Glomerular visceral epithelial cell (primary cell): ENCODE measurements around the gene EXOC4.

Source experiments
- DNase-seq: peaks from one replicate; pipeline ENCODE4 v3.0.0-alpha.2; 2016; ENCODE audit errors: extremely low spot score

EXOC4 gene

GRCh38 chr7:134029743-134030142 lies 776.9 kb downstream of the EXOC4 start:
- no peak for DNase-seq

- no peak for DNase-seq
These were observed 777.6 kb downstream of the EXOC4 start for GRCh38 chr7:134030460-134030865.

GRCh38 chr7:134031835-134032617 lies 779.1 kb downstream of the EXOC4 start:
- no peak for DNase-seq

- DNase-seq: no peak
These were observed 781.8 kb downstream of the EXOC4 start for GRCh38 chr7:134034652-134035051.

- no peak for DNase-seq
These were observed 785.1 kb downstream of the EXOC4 start for GRCh38 chr7:134037991-134038390.

- DNase-seq: no peak
These were observed 788.1 kb downstream of the EXOC4 start for GRCh38 chr7:134040988-134041387.

- no peak for DNase-seq
These were observed 788.6 kb downstream of the EXOC4 start for GRCh38 chr7:134041477-134041876.

- no peak for DNase-seq
These were observed 789.4 kb downstream of the EXOC4 start for GRCh38 chr7:134042307-134042706.

- peak; percentile 1 for DNase-seq
These were observed 791.8 kb downstream of the EXOC4 start for GRCh38 chr7:134044682-134045081.

- DNase-seq: no peak
These were observed 792.8 kb downstream of the EXOC4 start for GRCh38 chr7:134045716-134046115.

- no peak for DNase-seq
These were observed 793.8 kb downstream of the EXOC4 start for GRCh38 chr7:134046594-134047128.

GRCh38 chr7:134047675-134048074 lies 794.8 kb downstream of the EXOC4 start:
- no peak for DNase-seq

- no peak for DNase-seq
These were observed 795.3 kb downstream of the EXOC4 start for GRCh38 chr7:134048166-134048565.

- DNase-seq: no peak
These were observed 798.1 kb downstream of the EXOC4 start for GRCh38 chr7:134051020-134051419.

- no peak for DNase-seq
These were observed 803.9 kb downstream of the EXOC4 start for GRCh38 chr7:134056816-134057215.

- no peak for DNase-seq
These were observed 805.6 kb downstream of the EXOC4 start for GRCh38 chr7:134058521-134058920.

GRCh38 chr7:134058980-134059379 lies 806.1 kb downstream of the EXOC4 start:
- DNase-seq: no peak

- DNase-seq: no peak
These were observed 807.0 kb downstream of the EXOC4 start for GRCh38 chr7:134059921-134060320.

GRCh38 chr7:134060874-134061273 lies 808.0 kb downstream of the EXOC4 start:
- no peak for DNase-seq

GRCh38 chr7:134062460-134062859 lies 809.6 kb downstream of the EXOC4 start:
- DNase-seq: no peak

GRCh38 chr7:134065415-134065814 lies 812.5 kb downstream of the EXOC4 start:
- no peak for DNase-seq

GRCh38 chr7:134067164-134067563 lies 814.3 kb downstream of the EXOC4 start:
- no peak for DNase-seq

- no peak for DNase-seq
These were observed 815.8 kb downstream of the EXOC4 start for GRCh38 chr7:134068670-134069069.

- no peak for DNase-seq
These were observed 816.3 kb downstream of the EXOC4 start for GRCh38 chr7:134069187-134069586.
